Left lung (tissue), 10 donors: ENCODE data around the gene SKOR1. TPM values are rescaled to one million over a fixed set of nuclear protein-coding genes. Genes with fewer than 3 reads are reported as not detected.

ENCODE experiments used
- ATAC-seq: fragments of 200-7000 bp; cut with Tn5 transposase; one replicate; pipeline ENCODE4 v1.9.1; 2020; ENCODE audit warnings: moderate library complexity
- DNase-seq, 4 donors: peaks; one replicate each; pipeline ENCODE4 v3.0.0-alpha.2; 2013 to 2020
- H3K27ac ChIP-seq, 2 donors: fragments of 200-600 bp; sonication (generic) in 1 of 2; one replicate each; pipeline versions ENCODE4 v1.5.0 to v1.8.0; 2020 to 2021
- H3K27me3 ChIP-seq, 2 donors: fragments of 200-600 bp; sonication (generic) in 1 of 2; one replicate each; pipeline versions ENCODE4 v1.5.0 to v1.8.0; 2020 to 2021
- H3K36me3 ChIP-seq, 2 donors: fragments of 200-600 bp; sonication (generic) in 1 of 2; one replicate each; pipeline versions ENCODE4 v1.5.0 to v1.8.0; 2020 to 2021
- H3K4me1 ChIP-seq, 2 donors: fragments of 200-600 bp; one replicate each; pipeline ENCODE4 v1.8.0; 2021
- H3K4me3 ChIP-seq, 2 donors: fragments of 200-600 bp; sonication (generic) in 1 of 2; one replicate each; pipeline versions ENCODE4 v1.5.0 to v1.8.0; 2020 to 2021; ENCODE audit warnings: mild to moderate bottlenecking in 1 of 2
- H3K9me3 ChIP-seq, 2 donors: fragments of 200-600 bp; sonication (generic) in 1 of 2; one replicate each; pipeline versions ENCODE4 v1.5.0 to v1.8.0; 2020 to 2021
- intact Hi-C, 2 donors: fragments of 100-400 bp; cut with DNase I; formaldehyde crosslinking; loops; one replicate each; pipeline versions ENCODE4 v1.11.2 to v1.14.2; 2022
- polyA plus RNA-seq, 6 donors: library from polyadenylated mRNA; unstranded; fragments of 120-200 nt; gene quantifications; one replicate each; pipeline ENCODE4 v1.2.1, GENCODE V29; 2013; ENCODE audit not compliant: insufficient read length in 6 of 6
- total RNA-seq, 2 donors: library from RNA; stranded (reverse); fragmentation: NEBNext Ultra II Directional; extraction: Animal tissue kit (Norgen Biotek cat#: 25700); gene quantifications; one replicate each; pipeline ENCODE4 v1.2.1, GENCODE V29; 2021
- TF ChIP-seq, protein P1 (sequence below), 2 donors: fragments of 200-600 bp; sonication (generic) in 1 of 2; IDR thresholded peaks; one replicate each; pipeline versions ENCODE4 v1.5.0 to v1.8.0; 2021; ENCODE audit warnings: antibody characterized with exemption in 2 of 2
- donor health status: DM: no; HTN: yes; CAD: no.
- donor health status: DM: no; HTN: no; CAD: no.

SKOR1 gene
- total and polyA plus RNA-seq, 8 donors: 0.12 to 0.71 (median 0.43) TPM

DNA sequence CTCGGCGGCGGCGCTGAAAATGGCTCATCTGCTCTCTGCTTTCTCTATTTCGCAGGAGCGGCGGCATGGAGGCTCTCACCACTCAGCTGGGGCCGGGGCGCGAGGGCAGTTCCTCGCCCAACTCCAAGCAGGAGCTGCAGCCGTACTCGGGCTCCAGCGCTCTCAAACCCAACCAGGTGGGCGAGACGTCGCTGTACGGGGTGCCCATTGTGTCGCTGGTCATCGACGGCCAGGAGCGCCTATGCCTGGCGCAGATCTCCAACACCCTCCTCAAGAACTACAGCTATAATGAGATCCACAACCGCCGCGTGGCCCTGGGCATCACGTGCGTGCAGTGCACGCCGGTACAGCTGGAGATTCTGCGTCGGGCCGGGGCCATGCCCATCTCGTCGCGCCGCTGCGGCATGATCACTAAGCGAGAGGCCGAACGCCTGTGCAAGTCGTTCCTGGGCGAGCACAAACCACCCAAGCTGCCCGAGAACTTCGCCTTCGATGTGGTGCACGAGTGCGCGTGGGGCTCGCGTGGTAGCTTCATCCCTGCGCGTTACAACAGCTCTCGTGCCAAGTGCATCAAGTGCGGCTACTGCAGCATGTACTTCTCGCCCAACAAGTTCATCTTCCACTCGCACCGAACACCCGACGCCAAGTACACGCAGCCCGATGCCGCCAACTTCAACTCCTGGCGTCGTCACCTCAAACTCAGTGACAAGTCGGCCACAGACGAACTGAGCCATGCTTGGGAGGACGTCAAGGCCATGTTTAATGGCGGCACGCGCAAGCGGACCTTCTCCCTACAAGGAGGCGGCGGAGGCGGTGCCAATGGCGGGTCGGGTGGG lies 790 bp downstream of the SKOR1 start:
- no peaks in the 10 kb centered on the region for H3K36me3 ChIP-seq
- peaks cover 21 to 68% of the 10 kb centered on the region in 2 donors for H3K4me1 ChIP-seq
- intact Hi-C loops: no loop called here
- TF ChIP-seq, protein P1, sequence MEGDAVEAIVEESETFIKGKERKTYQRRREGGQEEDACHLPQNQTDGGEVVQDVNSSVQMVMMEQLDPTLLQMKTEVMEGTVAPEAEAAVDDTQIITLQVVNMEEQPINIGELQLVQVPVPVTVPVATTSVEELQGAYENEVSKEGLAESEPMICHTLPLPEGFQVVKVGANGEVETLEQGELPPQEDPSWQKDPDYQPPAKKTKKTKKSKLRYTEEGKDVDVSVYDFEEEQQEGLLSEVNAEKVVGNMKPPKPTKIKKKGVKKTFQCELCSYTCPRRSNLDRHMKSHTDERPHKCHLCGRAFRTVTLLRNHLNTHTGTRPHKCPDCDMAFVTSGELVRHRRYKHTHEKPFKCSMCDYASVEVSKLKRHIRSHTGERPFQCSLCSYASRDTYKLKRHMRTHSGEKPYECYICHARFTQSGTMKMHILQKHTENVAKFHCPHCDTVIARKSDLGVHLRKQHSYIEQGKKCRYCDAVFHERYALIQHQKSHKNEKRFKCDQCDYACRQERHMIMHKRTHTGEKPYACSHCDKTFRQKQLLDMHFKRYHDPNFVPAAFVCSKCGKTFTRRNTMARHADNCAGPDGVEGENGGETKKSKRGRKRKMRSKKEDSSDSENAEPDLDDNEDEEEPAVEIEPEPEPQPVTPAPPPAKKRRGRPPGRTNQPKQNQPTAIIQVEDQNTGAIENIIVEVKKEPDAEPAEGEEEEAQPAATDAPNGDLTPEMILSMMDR (IDR thresholded peaks at IDR 0.05): no peak
- H3K9me3 ChIP-seq: no peaks in the 10 kb centered on the region
- peaks cover 99 to 100% of the 10 kb centered on the region in 2 donors for H3K27me3 ChIP-seq
- H3K4me3 ChIP-seq: peak overlapping the region in 1 of 2 donors; percentile 28
- ATAC-seq (no peak), DNase-seq (peak in 1 of 4 donors; percentile 78)
- no peak overlapping the region for H3K27ac ChIP-seq

DNA sequence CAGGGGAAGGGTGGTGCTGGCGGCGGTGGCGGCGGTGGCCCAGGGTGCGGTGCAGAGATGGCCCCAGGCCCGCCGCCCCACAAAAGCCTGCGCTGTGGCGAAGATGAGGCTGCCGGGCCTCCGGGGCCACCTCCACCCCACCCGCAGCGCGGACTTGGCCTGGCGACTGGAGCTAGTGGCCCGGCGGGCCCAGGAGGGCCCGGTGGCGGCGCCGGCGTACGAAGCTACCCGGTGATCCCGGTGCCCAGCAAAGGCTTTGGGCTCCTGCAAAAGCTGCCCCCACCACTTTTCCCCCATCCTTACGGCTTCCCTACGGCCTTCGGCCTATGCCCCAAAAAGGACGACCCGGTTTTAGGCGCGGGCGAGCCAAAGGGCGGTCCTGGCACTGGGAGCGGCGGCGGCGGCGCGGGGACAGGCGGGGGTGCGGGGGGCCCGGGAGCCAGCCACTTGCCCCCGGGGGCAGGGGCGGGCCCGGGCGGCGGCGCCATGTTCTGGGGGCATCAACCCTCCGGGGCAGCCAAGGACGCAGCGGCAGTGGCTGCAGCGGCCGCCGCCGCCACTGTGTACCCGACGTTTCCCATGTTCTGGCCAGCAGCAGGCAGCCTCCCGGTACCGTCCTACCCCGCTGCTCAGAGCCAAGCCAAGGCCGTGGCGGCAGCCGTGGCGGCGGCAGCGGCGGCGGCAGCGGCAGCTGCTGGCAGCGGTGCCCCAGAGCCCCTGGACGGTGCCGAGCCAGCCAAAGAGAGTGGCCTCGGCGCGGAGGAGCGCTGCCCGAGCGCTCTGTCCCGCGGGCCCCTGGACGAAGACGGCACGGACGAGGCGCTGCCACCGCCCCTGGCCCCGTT lies 1.6 kb downstream of the SKOR1 start:
- TF ChIP-seq, protein P1 (IDR thresholded peaks at IDR 0.05): no peak
- H3K27ac ChIP-seq: no peak overlapping the region
- DNase-seq (peak in 1 of 4 donors; percentile 68), ATAC-seq (no peak)
- H3K36me3 ChIP-seq: no peaks in the 10 kb centered on the region
- H3K27me3 ChIP-seq: peaks cover 99 to 100% of the 10 kb centered on the region in 2 donors
- intact Hi-C loops: no loop called here
- H3K4me3 ChIP-seq: no peak overlapping the region
- peaks cover 21 to 68% of the 10 kb centered on the region in 2 donors for H3K4me1 ChIP-seq
- no peaks in the 10 kb centered on the region for H3K9me3 ChIP-seq

DNA sequence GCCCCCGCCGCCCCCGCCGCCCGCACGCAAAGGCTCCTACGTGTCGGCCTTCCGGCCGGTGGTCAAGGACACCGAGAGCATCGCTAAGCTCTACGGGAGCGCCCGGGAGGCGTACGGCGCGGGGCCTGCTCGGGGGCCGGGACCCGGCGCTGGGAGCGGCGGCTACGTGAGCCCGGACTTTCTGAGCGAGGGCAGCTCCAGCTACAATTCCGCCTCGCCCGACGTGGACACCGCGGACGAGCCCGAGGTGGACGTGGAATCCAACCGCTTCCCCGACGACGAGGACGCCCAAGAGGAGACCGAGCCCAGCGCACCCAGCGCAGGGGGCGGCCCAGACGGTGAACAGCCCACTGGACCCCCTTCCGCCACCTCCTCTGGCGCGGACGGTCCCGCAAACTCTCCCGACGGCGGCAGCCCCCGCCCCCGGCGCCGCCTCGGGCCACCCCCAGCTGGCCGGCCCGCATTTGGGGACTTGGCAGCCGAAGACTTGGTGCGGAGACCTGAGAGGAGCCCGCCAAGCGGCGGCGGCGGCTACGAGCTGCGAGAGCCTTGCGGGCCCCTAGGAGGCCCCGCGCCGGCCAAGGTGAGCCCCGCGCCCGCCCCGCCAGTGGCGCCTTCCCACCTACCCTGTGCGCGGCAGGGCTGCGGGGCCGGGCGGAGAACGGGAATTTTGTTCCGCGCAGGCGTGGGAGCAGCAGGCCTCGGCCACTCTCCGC lies 2.4 kb downstream of the SKOR1 start:
- no peak for ATAC-seq
- peak in 1 of 4 donors; percentile 73 for DNase-seq
- Histone ChIP-seq H3K9me3 (no peaks in the 10 kb centered on the region), H3K4me3 (no peak overlapping the region), H3K36me3 (no peaks in the 10 kb centered on the region), H3K4me1 (peaks cover 21 to 70% of the 10 kb centered on the region in 2 donors), H3K27ac (no peak overlapping the region), H3K27me3 (peaks cover 99 to 100% of the 10 kb centered on the region in 2 donors)
- intact Hi-C loops: no loop called here
- TF ChIP-seq, protein P1 (IDR thresholded peaks at IDR 0.05): no peak

DNA sequence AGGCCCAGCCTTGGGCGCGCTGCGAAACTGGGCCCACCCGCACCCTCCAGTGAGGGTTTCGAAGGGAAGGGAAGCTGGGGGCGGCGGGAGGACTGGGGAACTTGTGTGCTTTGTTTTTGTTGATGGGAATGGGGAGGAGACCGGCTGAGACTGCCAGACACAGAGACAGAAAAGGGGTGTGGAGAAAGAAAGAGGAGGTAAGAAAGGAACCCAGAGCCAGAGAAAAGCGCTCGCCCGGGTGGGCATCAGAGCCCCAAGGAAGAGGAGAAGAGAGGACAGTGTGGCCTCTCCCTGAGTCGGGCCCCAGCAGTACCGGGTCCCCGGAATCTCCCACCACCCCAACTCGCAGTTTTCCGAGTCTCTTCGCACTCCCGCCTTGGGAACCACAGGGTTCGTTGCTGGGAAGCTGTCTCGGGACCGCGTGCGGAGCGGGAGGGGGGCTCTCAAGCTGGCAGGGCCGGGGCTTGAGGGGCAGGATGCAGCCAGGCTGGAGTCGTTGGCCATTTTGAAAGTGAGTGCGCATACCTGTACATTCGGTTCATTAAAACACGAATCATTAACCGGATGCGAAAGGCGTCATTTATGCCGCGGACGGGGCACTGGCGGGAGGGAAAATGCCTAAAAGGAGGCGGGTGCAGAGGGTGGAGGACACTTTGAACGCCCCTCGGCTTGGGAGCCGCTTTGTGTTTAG lies 3.1 kb downstream of the SKOR1 start:
- no peak overlapping the region for H3K27ac ChIP-seq
- TF ChIP-seq, protein P1 (IDR thresholded peaks at IDR 0.05): no peak
- peak in 1 of 4 donors; percentile 65 for DNase-seq
- H3K4me1 ChIP-seq: peaks cover 27 to 70% of the 10 kb centered on the region in 2 donors
- H3K9me3 ChIP-seq: no peaks in the 10 kb centered on the region
- H3K36me3 ChIP-seq: no peaks in the 10 kb centered on the region
- intact Hi-C loops: no loop called here
- no peak for ATAC-seq
- no peak overlapping the region for H3K4me3 ChIP-seq
- peaks cover 100% of the 10 kb centered on the region in 2 donors for H3K27me3 ChIP-seq
